ENCODE data around the gene TPO. TPM values are rescaled to one million over a fixed set of nuclear protein-coding genes. Genes with fewer than 3 reads are reported as not detected.

Gene TPO
- total RNA-seq, 3 donors from 2014 or later: 1.3 to 5.7 (median 2.3) TPM

GRCh38 chr2:1422716-1423285, 9.5 kb downstream of the TPO start:
- ATAC-seq: no peak
- H3K9me3 ChIP-seq: no peaks in the 10 kb centered on the region
- DNase-seq: no peak
- TF ChIP-seq CTCF (IDR thresholded peaks at IDR 0.05): no peak
- intact Hi-C loops (cut with DNase I, micrococcal nuclease): no loop called here
- H3K4me3 ChIP-seq: no peak overlapping the region
- H3K36me3 ChIP-seq (ENCODE audit: low read depth): no peaks in the 10 kb centered on the region
- H3K4me1 ChIP-seq (ENCODE audit: low read depth): no peaks in the 10 kb centered on the region

DNA sequence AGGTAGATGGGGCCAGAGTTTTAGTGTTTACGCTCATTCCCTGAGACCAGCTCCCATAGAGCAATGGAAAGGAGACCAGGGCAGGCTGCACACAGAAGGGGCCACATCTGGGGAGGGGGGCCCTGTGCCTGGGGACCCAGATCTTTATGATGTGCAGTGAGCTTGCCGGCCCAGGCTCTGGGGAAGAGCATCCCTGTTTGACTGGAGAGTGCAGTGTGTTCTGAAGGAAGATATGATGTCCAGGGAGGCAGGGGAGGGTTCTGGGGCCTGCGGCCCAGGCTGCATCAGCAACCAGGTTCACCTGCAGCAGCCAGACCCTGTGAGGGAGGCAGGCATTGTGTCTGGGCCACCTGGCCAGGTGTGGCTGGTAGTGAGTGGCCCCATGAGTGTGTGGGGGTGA, 13.8 kb downstream of the TPO start:
- intact Hi-C loops (cut with DNase I, micrococcal nuclease): no loop called here
- Histone ChIP-seq H3K36me3 (ENCODE audit: low read depth) (no peaks in the 10 kb centered on the region), H3K9me3 (no peaks in the 10 kb centered on the region), H3K4me1 (ENCODE audit: low read depth) (no peaks in the 10 kb centered on the region), H3K4me3 (no peak overlapping the region)
- DNase-seq (no peak), ATAC-seq (no peak)
- TF ChIP-seq CTCF (IDR thresholded peaks at IDR 0.05): no peak

- Histone ChIP-seq H3K36me3 (ENCODE audit: low read depth) (no peaks in the 10 kb centered on the region), H3K9me3 (no peaks in the 10 kb centered on the region), H3K4me1 (ENCODE audit: low read depth) (no peaks in the 10 kb centered on the region), H3K4me3 (no peak overlapping the region)
- DNase-seq (no peak), ATAC-seq (no peak)
- intact Hi-C loops (cut with DNase I, micrococcal nuclease): no loop called here
- TF ChIP-seq CTCF (IDR thresholded peaks at IDR 0.05): no peak
Measured at GRCh38 chr2:1429895-1430294, 16.6 kb downstream of the TPO start.

DNA sequence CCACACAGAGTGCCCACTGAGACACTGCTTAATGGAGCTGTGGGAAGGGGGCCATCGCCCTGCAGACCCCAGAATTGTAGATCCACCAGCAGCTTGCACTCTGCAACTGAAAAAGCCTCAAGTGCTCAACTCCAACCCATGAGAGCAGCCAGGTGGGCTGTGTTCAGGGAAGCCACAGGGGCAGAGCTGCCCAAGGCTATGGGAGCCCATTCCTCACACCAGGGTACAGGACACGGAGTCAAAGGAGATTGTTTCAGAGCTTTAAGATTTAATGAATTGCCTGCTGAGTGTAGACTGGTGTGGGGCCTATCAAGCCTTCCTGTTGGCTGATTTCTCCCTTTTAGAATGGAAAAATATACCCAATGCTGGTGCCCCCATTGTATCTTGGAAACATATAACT, 17.2 kb downstream of the TPO start:
- DNase-seq: no peak
- ATAC-seq: no peak
- Histone ChIP-seq H3K4me1 (ENCODE audit: low read depth) (no peaks in the 10 kb centered on the region), H3K9me3 (no peaks in the 10 kb centered on the region), H3K36me3 (ENCODE audit: low read depth) (no peaks in the 10 kb centered on the region), H3K4me3 (no peak overlapping the region)
- TF ChIP-seq CTCF (IDR thresholded peaks at IDR 0.05): no peak
- intact Hi-C loops (cut with DNase I, micrococcal nuclease): no loop called here

- no peaks in the 10 kb centered on the region for H3K36me3 ChIP-seq (ENCODE audit: low read depth)
- intact Hi-C loops (cut with DNase I, micrococcal nuclease): no loop called here
- H3K4me3 ChIP-seq: no peak overlapping the region
- no peak for DNase-seq
- no peak for ATAC-seq
- no peak for TF ChIP-seq CTCF (IDR thresholded peaks at IDR 0.05)
- H3K9me3 ChIP-seq: no peaks in the 10 kb centered on the region
- H3K4me1 ChIP-seq (ENCODE audit: low read depth): no peaks in the 10 kb centered on the region
Measured at GRCh38 chr2:1431886-1432400, 18.7 kb downstream of the TPO start.

- DNase-seq: no peak
- no peaks in the 10 kb centered on the region for H3K9me3 ChIP-seq
- H3K36me3 ChIP-seq (ENCODE audit: low read depth): no peaks in the 10 kb centered on the region
- H3K4me1 ChIP-seq (ENCODE audit: low read depth): no peaks in the 10 kb centered on the region
- intact Hi-C loops (cut with DNase I, micrococcal nuclease): no loop called here
- no peak overlapping the region for H3K4me3 ChIP-seq
- TF ChIP-seq CTCF (IDR thresholded peaks at IDR 0.05): no peak
- ATAC-seq: no peak
Measured at GRCh38 chr2:1432726-1433125, 19.5 kb downstream of the TPO start.

Data from mucosa of descending colon (tissue), 3 donors.